H1 (cell line): Measurements from ENCODE around the gene BTBD16. TPM values are rescaled to one million over a fixed set of nuclear protein-coding genes. Genes with fewer than 3 reads are reported as not detected.

Experiments used
- SIX5 ChIP-seq: IDR thresholded peaks from 2 replicates; pipeline ENCODE4 v1.6.1; 2011; ENCODE audit warnings: mild to moderate bottlenecking, low read depth, low read length
- TEAD4 ChIP-seq: IDR thresholded peaks from 2 replicates; pipeline ENCODE4 v1.6.1; 2012; ENCODE audit warnings: low read depth, low read length, inconsistent platforms, mixed read lengths
- polyA plus RNA-seq, 7 experiments: library from polyadenylated mRNA; depleted of rRNA in 3 of 7; stranded (reverse) in 5 of 7; unstranded in 2 of 7; fragments of >200 nt in 5 of 7; fragments of 200-250 nt in 2 of 7; gene quantifications; 1 replicate in 5 of 7; 2 replicates in 1 of 7; 4 replicates in 1 of 7; pipeline versions ENCODE4 v1.2.1 to v1.2.3, GENCODE V29; 2011 to 2013; ENCODE audit warnings: missing spikeins in 2 of 7, mixed read lengths in 2 of 7
- total RNA-seq: library from RNA; stranded (reverse); fragmentation: NEBNext Ultra II Directional; extraction: Animal tissue kit (Norgen Biotek cat#: 25700); gene quantifications from 2 replicates; pipeline ENCODE4 v1.2.1, GENCODE V29; 2021
- TF ChIP-seq, protein P1 (sequence below): fragments of 300-600 bp; sonication (generic); IDR thresholded peaks from 2 replicates; pipeline ENCODE4 v1.7.1; 2012; ENCODE audit warnings: low read length, moderate library complexity, mild to moderate bottlenecking, inconsistent platforms; ENCODE audit not compliant: insufficient replicate concordance

BTBD16 gene
- total and polyA plus RNA-seq, 2 of the 8 experiments (the other 6 are each of a cell fraction or from before 2014, with no cell fraction given), result 0.05 TPM; not detected in 1

DNA sequence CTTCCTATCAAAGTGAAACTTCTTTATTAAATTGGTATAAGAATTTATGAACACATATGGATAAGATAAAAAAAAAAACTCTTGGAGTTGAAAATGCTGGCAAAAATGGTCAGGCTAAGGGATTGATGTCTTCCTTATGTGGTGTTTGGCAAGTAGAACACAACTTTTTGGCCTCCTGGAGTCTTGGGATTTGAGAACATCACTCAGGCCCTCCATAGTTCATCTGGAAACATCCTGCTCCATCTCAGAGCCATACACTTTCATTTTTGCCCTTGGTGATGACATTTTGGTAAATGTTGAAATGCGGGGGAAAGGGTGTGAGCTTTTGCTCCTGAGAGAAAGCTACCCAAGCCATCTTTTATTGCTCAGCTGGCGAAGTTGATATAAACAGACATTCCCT is 27.5 kb upstream of the BTBD16 start (continued):
- TF ChIP-seq, protein P1, sequence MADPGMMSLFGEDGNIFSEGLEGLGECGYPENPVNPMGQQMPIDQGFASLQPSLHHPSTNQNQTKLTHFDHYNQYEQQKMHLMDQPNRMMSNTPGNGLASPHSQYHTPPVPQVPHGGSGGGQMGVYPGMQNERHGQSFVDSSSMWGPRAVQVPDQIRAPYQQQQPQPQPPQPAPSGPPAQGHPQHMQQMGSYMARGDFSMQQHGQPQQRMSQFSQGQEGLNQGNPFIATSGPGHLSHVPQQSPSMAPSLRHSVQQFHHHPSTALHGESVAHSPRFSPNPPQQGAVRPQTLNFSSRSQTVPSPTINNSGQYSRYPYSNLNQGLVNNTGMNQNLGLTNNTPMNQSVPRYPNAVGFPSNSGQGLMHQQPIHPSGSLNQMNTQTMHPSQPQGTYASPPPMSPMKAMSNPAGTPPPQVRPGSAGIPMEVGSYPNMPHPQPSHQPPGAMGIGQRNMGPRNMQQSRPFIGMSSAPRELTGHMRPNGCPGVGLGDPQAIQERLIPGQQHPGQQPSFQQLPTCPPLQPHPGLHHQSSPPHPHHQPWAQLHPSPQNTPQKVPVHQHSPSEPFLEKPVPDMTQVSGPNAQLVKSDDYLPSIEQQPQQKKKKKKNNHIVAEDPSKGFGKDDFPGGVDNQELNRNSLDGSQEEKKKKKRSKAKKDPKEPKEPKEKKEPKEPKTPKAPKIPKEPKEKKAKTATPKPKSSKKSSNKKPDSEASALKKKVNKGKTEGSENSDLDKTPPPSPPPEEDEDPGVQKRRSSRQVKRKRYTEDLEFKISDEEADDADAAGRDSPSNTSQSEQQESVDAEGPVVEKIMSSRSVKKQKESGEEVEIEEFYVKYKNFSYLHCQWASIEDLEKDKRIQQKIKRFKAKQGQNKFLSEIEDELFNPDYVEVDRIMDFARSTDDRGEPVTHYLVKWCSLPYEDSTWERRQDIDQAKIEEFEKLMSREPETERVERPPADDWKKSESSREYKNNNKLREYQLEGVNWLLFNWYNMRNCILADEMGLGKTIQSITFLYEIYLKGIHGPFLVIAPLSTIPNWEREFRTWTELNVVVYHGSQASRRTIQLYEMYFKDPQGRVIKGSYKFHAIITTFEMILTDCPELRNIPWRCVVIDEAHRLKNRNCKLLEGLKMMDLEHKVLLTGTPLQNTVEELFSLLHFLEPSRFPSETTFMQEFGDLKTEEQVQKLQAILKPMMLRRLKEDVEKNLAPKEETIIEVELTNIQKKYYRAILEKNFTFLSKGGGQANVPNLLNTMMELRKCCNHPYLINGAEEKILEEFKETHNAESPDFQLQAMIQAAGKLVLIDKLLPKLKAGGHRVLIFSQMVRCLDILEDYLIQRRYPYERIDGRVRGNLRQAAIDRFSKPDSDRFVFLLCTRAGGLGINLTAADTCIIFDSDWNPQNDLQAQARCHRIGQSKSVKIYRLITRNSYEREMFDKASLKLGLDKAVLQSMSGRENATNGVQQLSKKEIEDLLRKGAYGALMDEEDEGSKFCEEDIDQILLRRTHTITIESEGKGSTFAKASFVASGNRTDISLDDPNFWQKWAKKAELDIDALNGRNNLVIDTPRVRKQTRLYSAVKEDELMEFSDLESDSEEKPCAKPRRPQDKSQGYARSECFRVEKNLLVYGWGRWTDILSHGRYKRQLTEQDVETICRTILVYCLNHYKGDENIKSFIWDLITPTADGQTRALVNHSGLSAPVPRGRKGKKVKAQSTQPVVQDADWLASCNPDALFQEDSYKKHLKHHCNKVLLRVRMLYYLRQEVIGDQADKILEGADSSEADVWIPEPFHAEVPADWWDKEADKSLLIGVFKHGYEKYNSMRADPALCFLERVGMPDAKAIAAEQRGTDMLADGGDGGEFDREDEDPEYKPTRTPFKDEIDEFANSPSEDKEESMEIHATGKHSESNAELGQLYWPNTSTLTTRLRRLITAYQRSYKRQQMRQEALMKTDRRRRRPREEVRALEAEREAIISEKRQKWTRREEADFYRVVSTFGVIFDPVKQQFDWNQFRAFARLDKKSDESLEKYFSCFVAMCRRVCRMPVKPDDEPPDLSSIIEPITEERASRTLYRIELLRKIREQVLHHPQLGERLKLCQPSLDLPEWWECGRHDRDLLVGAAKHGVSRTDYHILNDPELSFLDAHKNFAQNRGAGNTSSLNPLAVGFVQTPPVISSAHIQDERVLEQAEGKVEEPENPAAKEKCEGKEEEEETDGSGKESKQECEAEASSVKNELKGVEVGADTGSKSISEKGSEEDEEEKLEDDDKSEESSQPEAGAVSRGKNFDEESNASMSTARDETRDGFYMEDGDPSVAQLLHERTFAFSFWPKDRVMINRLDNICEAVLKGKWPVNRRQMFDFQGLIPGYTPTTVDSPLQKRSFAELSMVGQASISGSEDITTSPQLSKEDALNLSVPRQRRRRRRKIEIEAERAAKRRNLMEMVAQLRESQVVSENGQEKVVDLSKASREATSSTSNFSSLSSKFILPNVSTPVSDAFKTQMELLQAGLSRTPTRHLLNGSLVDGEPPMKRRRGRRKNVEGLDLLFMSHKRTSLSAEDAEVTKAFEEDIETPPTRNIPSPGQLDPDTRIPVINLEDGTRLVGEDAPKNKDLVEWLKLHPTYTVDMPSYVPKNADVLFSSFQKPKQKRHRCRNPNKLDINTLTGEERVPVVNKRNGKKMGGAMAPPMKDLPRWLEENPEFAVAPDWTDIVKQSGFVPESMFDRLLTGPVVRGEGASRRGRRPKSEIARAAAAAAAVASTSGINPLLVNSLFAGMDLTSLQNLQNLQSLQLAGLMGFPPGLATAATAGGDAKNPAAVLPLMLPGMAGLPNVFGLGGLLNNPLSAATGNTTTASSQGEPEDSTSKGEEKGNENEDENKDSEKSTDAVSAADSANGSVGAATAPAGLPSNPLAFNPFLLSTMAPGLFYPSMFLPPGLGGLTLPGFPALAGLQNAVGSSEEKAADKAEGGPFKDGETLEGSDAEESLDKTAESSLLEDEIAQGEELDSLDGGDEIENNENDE, result no peak
- TF ChIP-seq SIX5 (no peak), TEAD4 (no peak)
